GM18498 (cell line): ENCODE data around the gene FCRL1.
A peak's percentile ranks its signal among the peaks of the same experiment; 100 is the strongest.

Experiments used
- ATAC-seq: cut with Tn5 transposase; IDR thresholded peaks from one replicate; pipeline ENCODE4 v1.9.1; 2021; ENCODE audit warnings: mild to moderate bottlenecking, moderate library complexity; ENCODE audit not compliant: unreplicated experiment

The FCRL1 gene

GRCh38 chr1:157803851-157804250 is 16.1 kb downstream of the FCRL1 start:
- no peak for ATAC-seq

DNA sequence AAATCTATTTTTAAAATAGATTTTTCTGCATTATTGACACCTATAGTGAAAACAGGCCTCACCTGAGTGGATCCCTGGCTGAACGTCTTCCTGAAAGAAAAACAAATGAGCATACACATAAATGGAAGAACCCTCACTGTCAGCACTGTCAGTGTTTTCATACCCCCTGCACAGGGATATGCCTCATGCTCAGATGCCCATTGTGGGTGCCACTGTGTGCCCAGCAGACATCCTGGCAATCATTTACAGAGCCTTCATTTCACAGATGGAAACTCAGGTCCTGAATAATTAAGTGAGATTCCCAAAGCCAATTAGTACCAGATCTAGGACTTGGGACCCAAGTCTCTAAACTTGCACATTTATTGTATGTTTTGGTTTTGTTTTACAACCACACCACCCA is 19.9 kb downstream of the FCRL1 start:
- no peak for ATAC-seq

GRCh38 chr1:157798211-157798610 is 21.7 kb downstream of the FCRL1 start:
- ATAC-seq = no peak

GRCh38 chr1:157785248-157785647 is 34.7 kb downstream of the FCRL1 start:
- ATAC-seq = no peak

GRCh38 chr1:157784801-157785200 is 35.1 kb downstream of the FCRL1 start:
- ATAC-seq = no peak

DNA sequence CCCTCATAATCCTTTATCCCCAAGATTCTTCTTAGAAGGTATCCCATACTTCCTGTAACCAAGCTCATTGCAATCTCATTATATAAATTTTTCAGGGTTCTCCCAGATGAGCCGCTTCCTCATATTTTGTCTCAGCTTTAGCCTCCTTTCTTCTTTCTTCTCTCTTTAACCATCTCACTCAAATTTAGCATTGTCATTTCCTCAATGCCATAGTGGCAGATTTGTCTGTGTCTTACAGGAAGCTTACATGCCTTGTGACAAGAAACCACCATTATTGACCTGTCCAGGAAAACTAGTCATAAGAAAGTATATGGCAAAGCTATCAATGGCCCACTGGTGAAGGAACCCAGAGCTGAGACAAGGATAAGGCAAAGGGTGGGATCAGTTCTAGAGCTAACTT is 37.0 kb downstream of the FCRL1 start:
- no peak for ATAC-seq

GRCh38 chr1:157781048-157781447 is 38.9 kb downstream of the FCRL1 start:
- ATAC-seq = peak; percentile 66

DNA sequence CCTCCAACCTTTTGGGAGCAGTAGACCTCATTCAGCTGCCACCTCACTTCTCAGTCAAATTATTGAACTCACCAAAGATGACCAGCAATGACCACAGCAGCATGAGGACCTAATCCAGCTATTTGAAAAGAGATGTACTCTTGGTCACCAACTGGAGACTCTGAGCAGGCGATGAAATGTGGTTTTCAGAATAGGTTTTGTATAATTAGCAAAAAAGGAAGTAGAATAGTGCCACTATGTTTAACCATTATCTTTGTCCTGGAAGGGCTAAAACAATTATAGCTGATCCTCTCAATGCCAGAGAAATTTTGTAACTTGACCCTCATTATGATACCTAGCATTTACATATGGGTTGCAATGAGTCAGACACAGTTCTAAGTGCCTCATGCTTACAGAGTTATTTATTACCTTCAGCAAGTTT is 42.9 kb downstream of the FCRL1 start, which contains the start of gene FCRL2:
FCRL2 (minus strand) TSS at position 162 of the 421 bp plus-strand sequence; CDS start at position 103, 59 bp downstream.
- ATAC-seq = peak; percentile 52

DNA sequence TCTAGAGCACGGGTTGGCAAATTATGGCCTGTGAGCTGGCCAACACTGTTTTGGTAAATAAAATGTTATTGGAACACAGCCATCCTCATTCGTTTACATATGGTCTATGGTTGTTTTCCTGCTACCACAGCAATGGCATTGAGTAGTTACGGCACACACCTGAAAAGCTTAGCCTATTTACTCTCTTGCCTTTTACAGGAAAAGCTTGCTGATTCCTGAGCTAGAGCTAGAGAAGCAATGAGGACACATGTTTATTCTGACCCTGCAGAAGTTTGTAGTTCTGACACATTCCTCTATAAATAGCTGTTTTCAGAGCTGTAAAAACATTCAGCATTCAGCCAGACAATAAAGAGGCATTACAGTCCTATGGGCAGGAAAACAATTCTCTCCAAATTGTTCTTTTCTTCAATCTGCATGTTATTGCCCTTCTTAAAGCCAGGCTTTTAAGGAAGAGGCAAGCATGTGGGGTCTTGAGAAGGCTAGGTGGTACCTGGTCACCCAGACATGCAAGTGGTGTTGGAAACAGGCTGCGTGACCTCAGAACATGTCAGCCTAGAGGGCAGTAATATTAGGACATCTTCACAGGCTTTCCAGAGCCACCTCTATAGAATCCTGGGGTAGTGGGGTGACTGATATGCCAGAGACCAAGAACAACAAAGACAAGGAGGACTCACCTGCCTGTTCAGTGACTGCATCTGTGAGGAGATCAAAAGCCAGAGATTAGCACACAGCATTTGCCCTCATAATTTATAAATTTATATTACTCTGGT is 44.6 kb downstream of the FCRL1 start:
- no peak for ATAC-seq

- ATAC-seq = no peak
Observed at GRCh38 chr1:157774412-157774811, 45.5 kb downstream of the FCRL1 start.

DNA sequence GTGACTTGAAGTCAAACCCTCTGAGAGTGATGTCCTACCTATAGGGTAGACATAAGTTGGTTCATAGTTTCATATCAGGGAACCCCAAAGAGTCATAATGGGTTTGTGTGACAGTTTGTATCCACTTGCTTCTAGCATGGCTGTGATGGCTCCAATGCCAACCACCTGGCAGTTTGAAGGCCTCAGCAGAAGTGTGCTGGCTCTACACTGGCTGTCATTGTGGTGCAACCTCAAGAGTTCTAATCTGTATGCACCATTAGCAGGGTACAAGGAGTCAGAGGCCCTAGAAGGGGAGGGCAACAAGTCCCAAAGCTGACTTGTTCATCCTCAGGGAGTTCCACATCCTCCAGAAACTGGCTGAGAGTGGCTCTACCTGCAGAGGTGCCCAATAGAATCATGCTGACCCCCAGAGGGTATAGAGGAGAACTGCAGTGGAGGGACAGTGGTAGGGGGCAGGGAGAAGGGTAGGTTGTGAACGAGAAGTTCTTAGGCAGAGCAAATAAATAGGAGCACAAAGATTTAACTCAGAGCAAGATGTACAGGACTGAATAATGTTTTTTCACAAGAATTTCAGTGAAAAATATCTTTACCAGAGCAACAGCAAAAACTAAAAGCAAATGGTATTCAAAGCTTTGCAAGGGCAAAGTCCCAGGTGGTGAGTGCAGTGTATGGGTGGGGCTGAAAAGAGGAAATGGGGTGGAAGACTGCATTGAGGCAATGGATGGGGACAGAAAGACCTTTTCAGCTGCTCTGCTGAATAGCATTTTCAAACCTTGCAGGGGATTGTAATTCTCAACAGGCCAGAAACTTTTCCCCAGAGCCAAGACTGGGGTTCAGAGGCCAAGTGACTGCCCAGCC is 46.2 kb downstream of the FCRL1 start:
- ATAC-seq = peak; percentile 73

GRCh38 chr1:157771661-157772425 is 48.1 kb downstream of the FCRL1 start:
- no peak for ATAC-seq

DNA sequence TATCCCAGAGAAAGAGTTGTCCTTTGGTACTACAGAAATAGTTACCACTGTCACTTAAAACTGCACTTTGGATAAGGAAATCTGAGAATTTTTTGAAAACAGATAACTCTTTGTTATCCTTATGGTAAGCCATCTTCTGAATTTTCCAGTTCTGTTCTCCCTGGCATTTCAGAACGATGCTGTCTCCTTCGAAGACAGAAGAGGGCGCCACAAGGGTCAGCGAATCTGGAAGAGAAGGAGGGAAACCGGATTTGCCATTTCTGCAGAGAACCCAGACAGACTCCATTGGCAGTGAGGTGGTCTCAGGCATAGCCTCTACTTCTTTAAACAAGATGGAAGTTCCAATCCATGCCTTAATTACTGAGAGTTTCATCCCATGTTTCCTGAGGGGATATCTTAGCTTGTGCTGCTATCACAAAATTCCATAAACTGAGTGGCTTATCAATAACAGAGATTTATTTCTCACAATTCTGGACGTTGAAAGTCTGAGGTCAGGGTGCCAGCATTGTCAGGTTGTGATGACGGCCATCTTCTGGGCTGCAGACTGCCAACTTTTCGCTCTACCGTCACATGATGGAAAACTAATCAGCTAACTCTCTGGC is 49.4 kb downstream of the FCRL1 start:
- no peak for ATAC-seq

DNA sequence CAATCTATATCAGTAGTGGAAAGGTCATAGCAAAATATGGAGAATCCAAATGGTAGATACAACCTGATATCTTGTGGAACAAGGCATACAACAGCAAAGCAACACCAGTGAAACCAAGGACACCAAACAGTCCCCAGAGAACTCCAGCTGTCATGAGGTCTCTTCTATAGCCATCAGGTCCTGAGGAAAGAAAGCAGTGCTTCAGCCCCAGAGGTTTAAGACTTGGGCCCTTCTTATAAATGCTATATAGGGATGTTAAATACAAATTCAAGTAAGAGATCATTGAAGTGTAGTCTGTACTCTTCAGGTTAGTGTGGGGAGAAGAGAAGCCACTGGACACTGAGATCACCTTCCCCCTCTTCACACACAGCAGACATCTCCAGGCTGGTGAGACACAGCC is 53.1 kb downstream of the FCRL1 start:
- ATAC-seq = no peak

DNA sequence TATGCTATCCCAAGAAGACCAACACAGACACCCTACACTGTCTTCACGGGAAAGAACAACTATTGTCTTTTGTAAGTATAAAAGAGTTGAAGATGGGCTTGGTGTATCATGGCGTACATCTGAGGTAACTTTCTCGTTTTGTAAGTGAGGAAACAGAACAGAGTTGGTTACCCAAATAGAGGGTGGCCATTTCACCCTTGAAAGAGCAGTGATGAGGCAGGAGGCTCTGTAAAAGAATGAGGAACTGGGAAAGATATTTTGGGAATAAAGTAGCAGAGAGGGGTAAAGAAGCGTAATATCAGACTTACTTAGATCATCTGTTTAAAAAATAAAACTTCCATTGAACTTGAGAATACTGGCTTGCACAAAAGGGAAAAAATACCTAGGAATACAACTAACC is 61.9 kb downstream of the FCRL1 start:
- no peak for ATAC-seq

- ATAC-seq = no peak
Observed at GRCh38 chr1:157753611-157754010, 66.3 kb downstream of the FCRL1 start.

- no peak for ATAC-seq
Observed at GRCh38 chr1:157751283-157751682, 68.6 kb downstream of the FCRL1 start.

DNA sequence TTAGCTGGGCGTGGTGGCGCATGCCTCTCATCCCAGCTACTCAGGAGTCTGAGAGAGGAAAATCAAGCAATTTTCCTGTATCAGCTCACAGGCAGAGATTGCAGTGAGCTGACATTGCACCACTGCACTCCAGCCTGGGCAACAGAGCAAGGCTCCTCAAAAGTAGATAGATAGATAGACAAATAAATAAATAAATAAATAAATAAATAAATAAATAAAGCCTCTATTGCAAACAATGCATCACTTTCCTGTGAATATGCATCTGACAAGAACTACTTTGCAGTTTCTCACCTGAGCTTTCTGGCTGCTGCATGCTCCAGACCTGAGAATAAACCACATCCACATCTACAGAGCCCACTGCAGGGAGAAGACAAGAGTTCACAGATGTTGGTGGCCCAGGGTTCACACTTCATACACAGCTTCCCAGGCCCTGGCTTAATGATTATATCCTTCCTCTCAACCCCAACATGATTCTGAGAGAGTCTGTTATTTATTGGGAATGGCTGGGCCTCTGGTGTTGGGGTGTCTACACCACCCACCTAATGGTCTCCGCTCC is 71.6 kb downstream of the FCRL1 start:
- ATAC-seq = no peak
